Fibroblast of lung (primary cell): ENCODE measurements around the gene TTC27.

Source experiments
- CTCF ChIP-seq, 2 donors: IDR thresholded peaks in 1 of 2; conservative IDR thresholded peaks in 1 of 2; 1 replicate in 1 of 2; 2 replicates in 1 of 2; pipeline ENCODE4 v1.5.1; 2011 to 2012; ENCODE audit warnings: low read length in 2 of 2, control low read depth in 1 of 2, inconsistent platforms in 1 of 2, low read depth in 1 of 2, mild to moderate bottlenecking in 1 of 2
- EZH2 ChIP-seq: IDR thresholded peaks from 2 replicates; pipeline ENCODE4 v1.5.1; 2012; ENCODE audit warnings: low read length, control low read depth, mild to moderate bottlenecking; ENCODE audit errors: missing control alignments

GRCh38 chr2:32836933-32837332 lies 209.1 kb downstream of the TTC27 start:
- TF ChIP-seq CTCF (conservative IDR thresholded peaks at IDR 0.05 in 1 of 2, IDR thresholded peaks at IDR 0.05 in 1 of 2; ENCODE audit: low read depth in 1 of 2, low read length in 2 of 2) (no peak), EZH2 (no peak)
